ENCODE measurements around the gene CSF1. TPM values are rescaled to one million over a fixed set of nuclear protein-coding genes. Genes with fewer than 3 reads are reported as not detected.

The CSF1 gene
- polyA plus RNA-seq, 1 of the 3 experiments (the other 2 are of a cell fraction), result 31.9 TPM

GRCh38 chr1:109866071-109866470 is 44.6 kb upstream of the CSF1 start:
- Histone ChIP-seq H3K4me2 (no peak overlapping the region), H3F3A (replicated peaks; ENCODE audit: insufficient read depth) (peaks cover 2% of the 10 kb centered on the region), H3K9ac (no peak overlapping the region), H3K27ac (ENCODE audit: low read depth in 2 of 2, low read length in 1 of 2) (no peak overlapping the region), H3K9me2 (no peaks in the 10 kb centered on the region), H3K9me3 (no peaks in the 10 kb centered on the region), H3K36me3 (replicated peaks in 1 of 2; ENCODE audit: control insufficient read depth in 1 of 2, insufficient read depth in 2 of 2, low read length in 1 of 2) (peaks cover 0 to 4% of the 10 kb centered on the region in 2 experiments), H2AFZ (ENCODE audit: low read depth) (no peak overlapping the region), H3K27me3 (ENCODE audit: insufficient read depth) (no peaks in the 10 kb centered on the region), H3K4me3 (ENCODE audit: low read depth in 2 of 2, low read length in 1 of 2) (no peak overlapping the region), H3K4me1 (ENCODE audit: control insufficient read depth in 1 of 2, insufficient read depth in 2 of 2, low read depth in 1 of 2, low read length in 1 of 2) (peaks cover 0 to 3% of the 10 kb centered on the region in 2 experiments; a peak in 1 of 4 replicates), H4K20me1 (ENCODE audit: insufficient read depth) (no peaks in the 10 kb centered on the region), H3K79me2 (ENCODE audit: insufficient read depth) (no peaks in the 10 kb centered on the region)
- ChIA-PET CTCF (no interaction called here), POLR2A (no interaction called here)
- DNase-seq, result no peak
- TF ChIP-seq SMC3 (IDR thresholded peaks at IDR 0.05; ENCODE audit: low read depth, low read length), result no peak
- TF ChIP-seq SIN3A (IDR thresholded peaks at IDR 0.05; ENCODE audit: borderline replicate concordance, low read depth, low read length), result no peak
- no peak for TF ChIP-seq YY1 (IDR thresholded peaks at IDR 0.05; ENCODE audit: low read depth)
- no peak for TF ChIP-seq RAD21 (IDR thresholded peaks at IDR 0.05; ENCODE audit: low read length)
- TF ChIP-seq ZBTB33 (IDR thresholded peaks at IDR 0.05; ENCODE audit: borderline replicate concordance, low read depth), result no peak
- no peak for TF ChIP-seq IRF3 (IDR thresholded peaks at IDR 0.05; ENCODE audit: low read depth, low read length)
- no peak for TF ChIP-seq GABPA (IDR thresholded peaks at IDR 0.05; ENCODE audit: low read depth)
- no peak for TF ChIP-seq MEF2A (IDR thresholded peaks at IDR 0.05; ENCODE audit: borderline replicate concordance, low read depth)
- TF ChIP-seq GATA2 (CRISPR knock-in tag; IDR thresholded peaks at IDR 0.05), result no peak
- TF ChIP-seq ELF1 (IDR thresholded peaks at IDR 0.05), result no peak
- TF ChIP-seq FOXJ3 (CRISPR knock-in tag; IDR thresholded peaks at IDR 0.05), result no peak
- TF ChIP-seq FOSL2 (IDR thresholded peaks at IDR 0.05; ENCODE audit: borderline replicate concordance, low read depth), result no peak
- no peak for TF ChIP-seq TEAD4 (IDR thresholded peaks at IDR 0.05; ENCODE audit: borderline replicate concordance, insufficient read depth)
- TF ChIP-seq RXRA (IDR thresholded peaks at IDR 0.05; ENCODE audit: borderline replicate concordance, low read depth), result no peak
- no peak for TF ChIP-seq MXI1 (IDR thresholded peaks at IDR 0.05; ENCODE audit: low read depth, low read length)
- no peak for TF ChIP-seq TCF12 (IDR thresholded peaks at IDR 0.05)
- no peak for TF ChIP-seq REST (IDR thresholded peaks at IDR 0.05; ENCODE audit: low read depth, low read length)
- no peak for TF ChIP-seq NFIC (IDR thresholded peaks at IDR 0.05; ENCODE audit: borderline replicate concordance)
- TF ChIP-seq, protein P1, sequence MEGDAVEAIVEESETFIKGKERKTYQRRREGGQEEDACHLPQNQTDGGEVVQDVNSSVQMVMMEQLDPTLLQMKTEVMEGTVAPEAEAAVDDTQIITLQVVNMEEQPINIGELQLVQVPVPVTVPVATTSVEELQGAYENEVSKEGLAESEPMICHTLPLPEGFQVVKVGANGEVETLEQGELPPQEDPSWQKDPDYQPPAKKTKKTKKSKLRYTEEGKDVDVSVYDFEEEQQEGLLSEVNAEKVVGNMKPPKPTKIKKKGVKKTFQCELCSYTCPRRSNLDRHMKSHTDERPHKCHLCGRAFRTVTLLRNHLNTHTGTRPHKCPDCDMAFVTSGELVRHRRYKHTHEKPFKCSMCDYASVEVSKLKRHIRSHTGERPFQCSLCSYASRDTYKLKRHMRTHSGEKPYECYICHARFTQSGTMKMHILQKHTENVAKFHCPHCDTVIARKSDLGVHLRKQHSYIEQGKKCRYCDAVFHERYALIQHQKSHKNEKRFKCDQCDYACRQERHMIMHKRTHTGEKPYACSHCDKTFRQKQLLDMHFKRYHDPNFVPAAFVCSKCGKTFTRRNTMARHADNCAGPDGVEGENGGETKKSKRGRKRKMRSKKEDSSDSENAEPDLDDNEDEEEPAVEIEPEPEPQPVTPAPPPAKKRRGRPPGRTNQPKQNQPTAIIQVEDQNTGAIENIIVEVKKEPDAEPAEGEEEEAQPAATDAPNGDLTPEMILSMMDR (IDR thresholded peaks at IDR 0.05), result no peak
- TF ChIP-seq EP300 (IDR thresholded peaks at IDR 0.05; ENCODE audit: borderline replicate concordance in 1 of 2, low read depth in 1 of 2, low read length in 1 of 2), result no peak
- WGBS (ENCODE audit: low lambda C conversion rate), result 88% methylated on average over 2 of the region's 2 CpGs

Measured in SK-N-SH (cell line).